HepG2 (cell line): Measurements from ENCODE around the gene TNPO3. TPM values are rescaled to one million over a fixed set of nuclear protein-coding genes. Genes with fewer than 3 reads are reported as not detected.

Experiments used
- ATAC-seq: fragments of 200-7000 bp; cut with Tn5 transposase; 3 replicates; pipeline ENCODE4 v1.9.1; 2020; ENCODE audit warnings: mild to moderate bottlenecking, moderate library complexity
- BruUV-seq: library from RNA; stranded (reverse); fragments of 400-500 nt; replicated peaks from 2 replicates; lab custom pipeline; 2021; lab: Mats Ljungman, UMichigan
- CTCF ChIA-PET: fragments of 300-600 bp; formaldehyde crosslinking; extraction: SDS; loops from one replicate; lab custom pipeline; 2021; ENCODE audit warnings: low total read pairs, inconsistent platforms, low intra/inter-chr PET ratio; lab: Yijun Ruan, JAX
- POLR2A ChIA-PET: fragments of 350-600 bp; sonication (Branson Sonifier 250); formaldehyde crosslinking; loops from one replicate; lab custom pipeline; 2020; ENCODE audit warnings: antibody characterized with exemption, inconsistent platforms; lab: Yijun Ruan, JAX
- DNase-seq: peaks from one replicate; pipeline ENCODE4 v3.0.0-alpha.2; 2015; ENCODE audit warnings: low spot score
- FAIRE-seq: peaks from 3 replicates; lab custom pipeline; 2011; peaks lifted over from hg19 to GRCh38; lab: Jason Lieb, UNC
- H2AFZ ChIP-seq: one replicate; pipeline ENCODE4 v1.6.1; 2011; ENCODE audit warnings: low read length, inconsistent platforms
- H3K27ac ChIP-seq: fragments of 300-600 bp; 3 replicates; pipeline ENCODE4 v1.8.0; 2011; ENCODE audit warnings: mixed run types, mild to moderate bottlenecking, mixed read lengths, low read length, inconsistent platforms; ENCODE audit not compliant: insufficient read depth; ENCODE audit errors: extremely low read length
- H3K27me3 ChIP-seq, 2 experiments: fragments of 200-600 bp in 1 of 2; 2 replicates in 1 of 2; 3 replicates in 1 of 2; pipeline versions ENCODE4 v1.6.0 to v1.8.0; 2011; ENCODE audit warnings: low read length in 2 of 2, mild to moderate bottlenecking in 2 of 2, moderate library complexity in 2 of 2, inconsistent platforms in 1 of 2; ENCODE audit not compliant: insufficient read depth in 2 of 2, control insufficient read depth in 1 of 2
- H3K36me3 ChIP-seq, 2 experiments: fragments of 200-600 bp in 1 of 2; replicated peaks in 1 of 2; 2 replicates in 1 of 2; 3 replicates in 1 of 2; pipeline versions ENCODE4 v1.5.1 to v1.8.0; 2011; ENCODE audit warnings: low read length in 2 of 2, inconsistent platforms in 1 of 2; ENCODE audit not compliant: insufficient read depth in 2 of 2, control insufficient read depth in 1 of 2
- H3K4me1 ChIP-seq: 2 replicates; pipeline ENCODE4 v1.5.1; 2012; ENCODE audit warnings: low read length, inconsistent platforms; ENCODE audit not compliant: insufficient read depth
- H3K4me2 ChIP-seq: 2 replicates; pipeline ENCODE4 v1.6.0; 2011; ENCODE audit warnings: low read depth, low read length, inconsistent platforms
- H3K4me3 ChIP-seq, 3 experiments: fragments of 200-600 bp in 1 of 3; sonication (generic), shearing (Covaris generic) in 1 of 3; replicated peaks in 1 of 3; 2 replicates each; pipeline ENCODE4 v1.5.1; 2011 to 2016; ENCODE audit warnings: low read length in 3 of 3, inconsistent platforms in 2 of 3, low read depth in 2 of 3, mild to moderate bottlenecking in 2 of 3, control low read depth in 1 of 3, mixed read lengths in 1 of 3; ENCODE audit not compliant: insufficient read depth in 1 of 3
- H3K79me2 ChIP-seq: one replicate; pipeline ENCODE4 v1.6.1; 2011; ENCODE audit warnings: low read length, inconsistent platforms; ENCODE audit not compliant: insufficient read depth
- H3K9ac ChIP-seq: 2 replicates; pipeline ENCODE4 v1.6.0; 2011; ENCODE audit warnings: mild to moderate bottlenecking, low read depth, low read length, inconsistent platforms; ENCODE audit not compliant: insufficient read depth
- H3K9me3 ChIP-seq: 2 replicates; pipeline ENCODE4 v1.5.1; 2012; ENCODE audit warnings: mild to moderate bottlenecking, low read length
- H4K20me1 ChIP-seq: 2 replicates; pipeline ENCODE4 v1.6.0; 2011; ENCODE audit warnings: inconsistent platforms, mild to moderate bottlenecking, low read length, moderate library complexity; ENCODE audit not compliant: insufficient read depth
- ATAD3A ChIP-seq: sonication (generic); formaldehyde crosslinking; IDR thresholded peaks from 2 replicates; pipeline ENCODE4 v1.4.0; 2020; ENCODE audit warnings: missing genetic modification reagents
- REST ChIP-seq, 2 experiments: IDR thresholded peaks; 2 replicates each; pipeline ENCODE4 v1.6.1; 2011 to 2012; ENCODE audit warnings: low read length in 2 of 2, borderline replicate concordance in 1 of 2, low read depth in 1 of 2, mild to moderate bottlenecking in 1 of 2, moderate library complexity in 1 of 2
- WGBS: methylation state at CpG from one replicate; pipeline ENCODE4 v1.1.6; 2017; ENCODE audit warnings: low lambda C conversion rate; 5-methylcytosine and 5-hydroxymethylcytosine counted together
- in situ Hi-C: cut with HindIII; loops from 2 replicates; pipeline ENCODE4 v1.10.0; 2017; ENCODE audit warnings: low pct_unique_long_range_greater_than_20kb; ENCODE audit not compliant: extremely low pct_ligation_motif_present
- intact Hi-C: fragments of 100-400 bp; cut with micrococcal nuclease; formaldehyde crosslinking; loops from one replicate; pipeline ENCODE4 v1.10.0; 2022; ENCODE audit not compliant: unreplicated experiment
- polyA plus RNA-seq, 8 experiments: library from polyadenylated mRNA; depleted of rRNA in 3 of 8; stranded (reverse) in 7 of 8; unstranded in 1 of 8; fragments of >200 nt; fragmentation: Illumina TruSeq in 4 of 8; extraction: Trizol in 4 of 8; gene quantifications; 2 replicates each; pipeline versions ENCODE4 v1.2.1 to v1.2.3, GENCODE V29; 2011 to 2016; ENCODE audit warnings: low read depth in 4 of 8, missing spikeins in 1 of 8, mixed read lengths in 1 of 8; ENCODE audit not compliant: insufficient read depth in 1 of 8
- total RNA-seq, 5 experiments: library from RNA; depleted of rRNA; stranded (reverse); fragments of >200 nt; fragmentation: Illumina TruSeq; extraction: Trizol; gene quantifications; 2 replicates each; pipeline ENCODE4 v1.2.3, GENCODE V29; 2016; ENCODE audit warnings: low read depth in 1 of 5
- TF ChIP-seq, protein P1 (sequence below): sonication (generic); formaldehyde crosslinking; IDR thresholded peaks from 2 replicates; pipeline ENCODE4 v1.5.0; 2020; ENCODE audit warnings: mild to moderate bottlenecking, missing genetic modification reagents, moderate library complexity

TNPO3 gene
- total and polyA plus RNA-seq, 2 of the 13 experiments (the other 11 are each of a cell fraction or from before 2014, with no cell fraction given) = 23.8 to 44.6 TPM

- CTCF ChIA-PET = no interaction called here
- ATAC-seq = no peak
Observed at GRCh38 chr7:129098409-129099084, 43.6 kb upstream of the TNPO3 start.

More at GRCh38 chr7:129098409-129099084, 43.6 kb upstream of the TNPO3 start:
- BruUV-seq = no TSS peak
- Histone ChIP-seq H3K36me3 (no peaks in the 10 kb centered on the region), H3K9me3 (no peaks in the 10 kb centered on the region), H3K79me2 (no peaks in the 10 kb centered on the region), H3K4me1 (peaks cover 67% of the 10 kb centered on the region), H4K20me1 (no peaks in the 10 kb centered on the region), H3K9ac (no peak overlapping the region), H3K4me2 (peak overlapping the region; percentile 35; the same call in 1 of the 2 replicates)
- in situ Hi-C loops = no loop called here
- POLR2A ChIA-PET = no interaction called here
- WGBS = 33% methylated on average over 7 of the region's 8 CpGs
- TF ChIP-seq REST (IDR thresholded peaks at IDR 0.05; ENCODE audit: borderline replicate concordance in 1 of 2, low read depth in 1 of 2, low read length in 2 of 2) = peak in 1 of 2 experiments; percentile 88; a peak in 3 of 4 replicates
- TF ChIP-seq, protein P1, sequence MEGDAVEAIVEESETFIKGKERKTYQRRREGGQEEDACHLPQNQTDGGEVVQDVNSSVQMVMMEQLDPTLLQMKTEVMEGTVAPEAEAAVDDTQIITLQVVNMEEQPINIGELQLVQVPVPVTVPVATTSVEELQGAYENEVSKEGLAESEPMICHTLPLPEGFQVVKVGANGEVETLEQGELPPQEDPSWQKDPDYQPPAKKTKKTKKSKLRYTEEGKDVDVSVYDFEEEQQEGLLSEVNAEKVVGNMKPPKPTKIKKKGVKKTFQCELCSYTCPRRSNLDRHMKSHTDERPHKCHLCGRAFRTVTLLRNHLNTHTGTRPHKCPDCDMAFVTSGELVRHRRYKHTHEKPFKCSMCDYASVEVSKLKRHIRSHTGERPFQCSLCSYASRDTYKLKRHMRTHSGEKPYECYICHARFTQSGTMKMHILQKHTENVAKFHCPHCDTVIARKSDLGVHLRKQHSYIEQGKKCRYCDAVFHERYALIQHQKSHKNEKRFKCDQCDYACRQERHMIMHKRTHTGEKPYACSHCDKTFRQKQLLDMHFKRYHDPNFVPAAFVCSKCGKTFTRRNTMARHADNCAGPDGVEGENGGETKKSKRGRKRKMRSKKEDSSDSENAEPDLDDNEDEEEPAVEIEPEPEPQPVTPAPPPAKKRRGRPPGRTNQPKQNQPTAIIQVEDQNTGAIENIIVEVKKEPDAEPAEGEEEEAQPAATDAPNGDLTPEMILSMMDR (CRISPR knock-in tag) = peak; percentile 34
- no peak for TF ChIP-seq ATAD3A
- TF ChIP-seq, all 625 proteins: peak for 2
- DNase-seq (no peak), FAIRE-seq (no peak)
- Histone ChIP-seq H3K27ac (no peak overlapping the region), H3K4me3 (no peak overlapping the region), H3K27me3 (no peaks in the 10 kb centered on the region), H2AFZ (no peak overlapping the region)
- intact Hi-C loops = no loop called here
